Amniotic stem cell (primary cell): ENCODE results near the gene GPR84.
"Not testable (repeated sequence)": the region's sequence is repeated elsewhere in the genome, so short reads cannot be mapped to it uniquely, and the experiment has no call there.

Experiments used
- DNase-seq: peaks from one replicate; lab custom pipeline; 2025; lab: John Stamatoyannopoulos, UW

GPR84 gene

GRCh38 chr12:54325442-54326109 lies 38.7 kb downstream of the GPR84 start:
- DNase-seq, result not testable (repeated sequence)

GRCh38 chr12:54324617-54325441 lies 39.5 kb downstream of the GPR84 start, which contains the start of gene COPZ1:
Gene COPZ1, plus strand, starts transcription at chr12:54325131. Its CDS starts 33 bp downstream, at chr12:54325164.
- DNase-seq, result peak; percentile 98

GRCh38 chr12:54321363-54321762 lies 42.9 kb downstream of the GPR84 start:
- no peak for DNase-seq
